GM12892 (cell line): ENCODE data around the gene LOX.

Experiments
- POLR2A ChIP-seq: IDR thresholded peaks from 2 replicates; pipeline ENCODE4 v1.6.1; 2011; ENCODE audit warnings: low read depth, low read length, control low read depth
- POLR2AphosphoS5 ChIP-seq: IDR thresholded peaks from 2 replicates; pipeline ENCODE4 v1.6.1; 2011; ENCODE audit warnings: low read depth, low read length, control low read depth

DNA sequence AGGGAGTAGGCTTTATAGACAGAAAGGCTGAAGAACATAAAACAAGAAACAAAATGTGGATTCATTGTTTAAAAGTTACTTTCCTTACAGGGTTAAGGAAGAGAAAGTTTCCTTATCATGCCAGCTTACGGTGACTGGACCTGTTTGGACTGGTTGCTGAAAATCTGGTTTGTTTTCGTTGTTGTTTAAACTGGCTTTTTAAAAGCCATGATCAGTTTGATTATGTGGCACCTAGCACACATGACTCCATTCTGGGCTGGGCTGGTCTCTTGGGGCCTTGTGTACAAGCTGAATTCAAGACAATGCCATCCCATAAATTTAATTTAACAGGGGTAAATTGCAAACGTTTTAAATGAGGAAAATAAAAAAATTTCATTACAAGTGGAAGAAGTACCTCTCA lies 32.9 kb upstream of the LOX start:
- TF ChIP-seq POLR2AphosphoS5: no peak
- no peak for TF ChIP-seq POLR2A
